Activated CD8-positive, alpha-beta T cell treated with anti-CD3 and anti-CD28 coated beads for 36 hours (primary cell): ENCODE results near the gene TYW5. TPM values are rescaled to one million over a fixed set of nuclear protein-coding genes. Genes with fewer than 3 reads are reported as not detected.

Source experiments
- ATAC-seq: fragments of 200-7000 bp; cut with Tn5 transposase; one replicate; pipeline ENCODE4 v1.10.0; 2021; ENCODE audit warnings: mild to moderate bottlenecking, moderate library complexity
- CTCF ChIA-PET: fragments of 350-600 bp; sonication (Branson Sonifier 250); formaldehyde crosslinking; loops from one replicate; lab custom pipeline; 2021; ENCODE audit warnings: antibody characterized with exemption; lab: Charles Lee
- POLR2A ChIA-PET: fragments of 350-600 bp; sonication (Branson Sonifier 250); formaldehyde crosslinking; loops from one replicate; lab custom pipeline; 2021; ENCODE audit warnings: antibody characterized with exemption; lab: Charles Lee
- DNase-seq: peaks from one replicate; pipeline ENCODE4 v3.0.0-alpha.2; 2020
- H3K27ac Mint-ChIP-seq: one replicate; pipeline ENCODE4 v1.8.0; 2021; ENCODE audit warnings: mild to moderate bottlenecking, mixed read lengths
- H3K27me3 Mint-ChIP-seq: one replicate; pipeline ENCODE4 v1.8.0; 2021; ENCODE audit warnings: mixed read lengths
- H3K36me3 Mint-ChIP-seq: one replicate; pipeline ENCODE4 v1.8.0; 2021; ENCODE audit warnings: low read depth, mixed read lengths
- H3K4me1 Mint-ChIP-seq: one replicate; pipeline ENCODE4 v1.8.0; 2021; ENCODE audit warnings: low read depth, mixed read lengths
- H3K4me3 Mint-ChIP-seq: one replicate; pipeline ENCODE4 v1.8.0; 2021; ENCODE audit warnings: mild to moderate bottlenecking, moderate library complexity, mixed read lengths
- H3K9me3 Mint-ChIP-seq: one replicate; pipeline ENCODE4 v1.8.0; 2021; ENCODE audit warnings: mixed read lengths
- intact Hi-C: fragments of 100-400 bp; cut with micrococcal nuclease; formaldehyde crosslinking; loops from one replicate; pipeline ENCODE4 v1.10.0; 2022
- total RNA-seq, 2 experiments: library from RNA; stranded (reverse); gene quantifications; one replicate each; pipeline ENCODE4 v1.2.3, GENCODE V29; 2021
- TF ChIP-seq, protein P1 (sequence below): fragments of 200-600 bp; IDR thresholded peaks from one replicate; pipeline ENCODE4 v1.8.0; 2022; ENCODE audit warnings: antibody characterized with exemption, mild to moderate bottlenecking

The TYW5 gene
- total RNA-seq, 2 experiments from 2014 or later = 8.3 to 8.4 TPM

DNA sequence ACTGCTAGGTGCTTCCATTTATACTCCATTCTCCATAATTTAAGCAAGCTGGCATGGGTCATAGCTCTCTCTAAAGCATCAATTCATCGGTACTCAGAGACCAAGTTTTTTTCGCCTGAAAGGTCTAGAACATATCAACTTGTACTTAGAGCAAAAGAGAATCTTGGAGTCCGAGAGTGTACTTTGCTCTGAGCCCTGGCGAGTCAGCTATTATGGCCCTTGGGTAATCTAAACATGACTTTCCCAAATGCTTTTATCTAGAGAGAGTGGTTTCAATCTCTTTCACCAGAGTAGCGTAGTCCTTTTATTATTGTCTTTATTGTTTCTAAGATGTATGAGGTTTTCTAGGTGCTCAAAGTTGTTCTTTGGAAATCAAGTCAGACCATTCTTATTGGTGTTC is 34.5 kb upstream of the TYW5 start:
- Mint-ChIP-seq H3K27me3 (no peaks in the 10 kb centered on the region), H3K36me3 (no peaks in the 10 kb centered on the region), H3K27ac (no peak overlapping the region), H3K4me1 (no peaks in the 10 kb centered on the region), H3K9me3 (no peaks in the 10 kb centered on the region), H3K4me3 (no peak overlapping the region)
- DNase-seq (no peak), ATAC-seq (no peak)
- intact Hi-C loops = loop anchor here (10.0 kb wide), 1 partner anchor 165 kb away; no protein-coding TSS in a partner anchor
- ChIA-PET POLR2A (no interaction called here), CTCF (interaction anchor here (1.1 to 1.6 kb wide), 2 partner anchors 10 to 26 kb away, joined by 3 to 5 read pairs; no protein-coding TSS in a partner anchor)
- TF ChIP-seq, protein P1, sequence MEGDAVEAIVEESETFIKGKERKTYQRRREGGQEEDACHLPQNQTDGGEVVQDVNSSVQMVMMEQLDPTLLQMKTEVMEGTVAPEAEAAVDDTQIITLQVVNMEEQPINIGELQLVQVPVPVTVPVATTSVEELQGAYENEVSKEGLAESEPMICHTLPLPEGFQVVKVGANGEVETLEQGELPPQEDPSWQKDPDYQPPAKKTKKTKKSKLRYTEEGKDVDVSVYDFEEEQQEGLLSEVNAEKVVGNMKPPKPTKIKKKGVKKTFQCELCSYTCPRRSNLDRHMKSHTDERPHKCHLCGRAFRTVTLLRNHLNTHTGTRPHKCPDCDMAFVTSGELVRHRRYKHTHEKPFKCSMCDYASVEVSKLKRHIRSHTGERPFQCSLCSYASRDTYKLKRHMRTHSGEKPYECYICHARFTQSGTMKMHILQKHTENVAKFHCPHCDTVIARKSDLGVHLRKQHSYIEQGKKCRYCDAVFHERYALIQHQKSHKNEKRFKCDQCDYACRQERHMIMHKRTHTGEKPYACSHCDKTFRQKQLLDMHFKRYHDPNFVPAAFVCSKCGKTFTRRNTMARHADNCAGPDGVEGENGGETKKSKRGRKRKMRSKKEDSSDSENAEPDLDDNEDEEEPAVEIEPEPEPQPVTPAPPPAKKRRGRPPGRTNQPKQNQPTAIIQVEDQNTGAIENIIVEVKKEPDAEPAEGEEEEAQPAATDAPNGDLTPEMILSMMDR = no peak

DNA sequence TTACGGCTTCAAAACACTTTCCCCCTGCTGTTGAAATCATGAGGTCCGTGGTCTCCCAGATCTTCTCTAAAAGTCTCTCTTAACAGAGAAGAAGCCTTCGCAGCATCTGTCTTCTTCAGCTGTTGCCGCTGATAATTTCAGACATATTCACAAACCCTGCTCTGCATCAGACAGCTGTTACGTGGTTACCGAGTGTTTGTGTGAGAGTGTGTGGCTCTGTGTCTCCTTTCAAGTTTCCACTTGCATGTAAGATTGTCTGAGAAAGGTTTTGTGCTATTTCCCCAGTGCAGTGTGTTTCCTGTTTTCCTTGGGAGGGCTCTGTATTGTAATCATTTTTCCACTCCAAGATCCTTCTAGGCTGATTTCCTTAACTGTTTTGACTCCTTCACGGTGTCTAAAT is 32.9 kb upstream of the TYW5 start:
- ChIA-PET CTCF (interaction anchor here (1.1 to 4.7 kb wide), 2 partner anchors 9 to 494 kb away, joined by 4 to 41 read pairs; no protein-coding TSS in a partner anchor), POLR2A (interaction anchor here (0.6 kb wide), 1 partner anchor 483 kb away, joined by 5 read pairs; no protein-coding TSS in a partner anchor)
- H3K27ac Mint-ChIP-seq = no peak overlapping the region
- ATAC-seq = no peak
- H3K27me3 Mint-ChIP-seq = no peaks in the 10 kb centered on the region
- H3K4me1 Mint-ChIP-seq = no peaks in the 10 kb centered on the region
- TF ChIP-seq, protein P1 = no peak
- no peak overlapping the region for H3K4me3 Mint-ChIP-seq
- no peak for DNase-seq
- H3K36me3 Mint-ChIP-seq = no peaks in the 10 kb centered on the region
- intact Hi-C loops = loop anchor here (10.0 kb wide), 1 partner anchor 167 kb away; no protein-coding TSS in a partner anchor
- H3K9me3 Mint-ChIP-seq = no peaks in the 10 kb centered on the region

DNA sequence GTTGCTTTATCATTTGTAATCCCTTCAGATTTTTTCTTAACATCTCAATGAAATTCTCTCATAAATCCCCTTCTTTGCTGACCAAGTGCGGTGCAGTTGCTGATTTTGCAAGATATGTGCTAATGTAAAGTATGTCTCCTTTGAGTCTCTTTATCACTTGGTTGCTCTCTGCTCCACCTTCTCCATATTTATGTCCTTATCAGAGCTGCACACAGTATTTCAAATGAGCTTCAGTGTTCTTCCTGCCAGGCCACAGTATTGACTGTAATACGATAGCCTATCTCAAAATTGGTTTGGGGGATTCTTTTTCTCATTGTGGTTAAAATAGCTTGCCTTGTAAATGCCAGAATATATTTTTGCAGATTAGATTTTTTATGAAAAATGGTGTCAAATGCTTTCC is 32.3 kb upstream of the TYW5 start:
- intact Hi-C loops = loop anchor here (10.0 kb wide), 1 partner anchor 167 kb away; no protein-coding TSS in a partner anchor
- no peak for DNase-seq
- ChIA-PET POLR2A (interaction anchor here (1.2 kb wide), 1 partner anchor 63 kb away, joined by 3 read pairs; no protein-coding TSS in a partner anchor), CTCF (interaction anchor here (1.1 to 4.7 kb wide), 2 partner anchors 8 to 495 kb away, joined by 4 to 41 read pairs; no protein-coding TSS in a partner anchor)
- H3K27me3 Mint-ChIP-seq = no peaks in the 10 kb centered on the region
- no peak overlapping the region for H3K27ac Mint-ChIP-seq
- no peaks in the 10 kb centered on the region for H3K36me3 Mint-ChIP-seq
- H3K4me1 Mint-ChIP-seq = no peaks in the 10 kb centered on the region
- TF ChIP-seq, protein P1 = no peak
- H3K9me3 Mint-ChIP-seq = no peaks in the 10 kb centered on the region
- no peak overlapping the region for H3K4me3 Mint-ChIP-seq
- ATAC-seq = no peak

DNA sequence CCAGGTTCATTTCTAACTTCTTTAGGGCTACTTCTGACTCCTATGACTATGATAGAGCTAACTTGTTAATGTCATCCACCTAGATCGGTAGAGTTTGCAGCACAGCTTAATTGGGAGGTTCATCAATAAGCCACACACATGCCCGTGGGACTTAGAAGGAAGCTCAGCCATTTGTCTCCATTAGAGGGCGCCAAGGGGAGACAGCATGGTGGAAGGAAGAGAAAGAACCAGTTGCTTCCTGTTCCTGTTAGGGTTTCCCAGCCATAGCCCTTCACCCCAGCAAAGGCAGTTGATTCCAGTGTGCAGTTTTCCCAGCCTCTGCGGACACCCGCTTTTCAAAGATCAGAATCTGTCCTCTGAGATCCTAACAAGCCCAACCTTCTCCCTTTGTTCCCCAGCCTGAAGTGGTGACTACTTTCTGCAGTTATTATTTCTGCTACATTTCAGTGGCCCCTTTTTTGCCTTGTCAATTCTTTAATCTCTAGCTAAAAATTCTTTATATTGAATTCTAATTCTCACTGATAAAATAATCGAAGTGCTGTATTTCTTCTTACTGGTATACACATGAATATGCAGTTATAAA is 30.4 kb upstream of the TYW5 start:
- no peak overlapping the region for H3K4me3 Mint-ChIP-seq
- TF ChIP-seq, protein P1 = peak; percentile 56
- no peaks in the 10 kb centered on the region for H3K9me3 Mint-ChIP-seq
- DNase-seq (peak; percentile 82), ATAC-seq (peak; percentile 96)
- H3K27me3 Mint-ChIP-seq = no peaks in the 10 kb centered on the region
- no peaks in the 10 kb centered on the region for H3K36me3 Mint-ChIP-seq
- H3K4me1 Mint-ChIP-seq = no peaks in the 10 kb centered on the region
- ChIA-PET POLR2A (no interaction called here), CTCF (interaction anchor here (0.6 to 4.7 kb wide), 32 partner anchors 10 to 509 kb away, joined by 3 to 41 read pairs (median 4); no protein-coding TSS in a partner anchor)
- H3K27ac Mint-ChIP-seq = no peak overlapping the region
- intact Hi-C loops = loop anchor here (10.0 kb wide), 1 partner anchor 169 kb away; no protein-coding TSS in a partner anchor

DNA sequence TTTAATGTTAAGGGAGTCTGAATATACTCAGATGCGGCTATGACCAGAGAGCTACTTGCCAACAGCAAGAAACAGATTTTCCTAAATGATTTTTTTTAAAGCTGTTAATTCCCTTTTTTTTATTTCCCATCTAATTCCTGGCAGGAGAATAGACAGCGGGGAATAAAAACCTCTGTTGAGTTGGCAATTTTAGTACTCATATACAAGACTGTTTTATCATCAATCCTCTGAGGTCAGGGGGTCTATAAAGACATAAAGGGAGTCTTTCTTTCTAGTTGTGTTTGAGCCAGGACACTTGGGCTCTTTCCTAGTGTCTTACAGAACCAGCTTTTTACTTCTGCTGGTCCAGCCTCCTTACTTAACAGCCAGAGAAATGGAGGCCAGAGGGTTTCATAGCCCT is 29.5 kb upstream of the TYW5 start:
- DNase-seq (no peak), ATAC-seq (no peak)
- no peaks in the 10 kb centered on the region for H3K36me3 Mint-ChIP-seq
- no peaks in the 10 kb centered on the region for H3K27me3 Mint-ChIP-seq
- intact Hi-C loops = loop anchor here (5.0 to 10.0 kb wide), 2 partner anchors 170 to 493 kb away; no protein-coding TSS in a partner anchor
- H3K9me3 Mint-ChIP-seq = no peaks in the 10 kb centered on the region
- TF ChIP-seq, protein P1 = no peak
- POLR2A ChIA-PET = interaction anchor here (0.6 kb wide), 1 partner anchor 289 kb away, joined by 3 read pairs; no protein-coding TSS in a partner anchor
- peaks cover 2% of the 10 kb centered on the region for H3K4me1 Mint-ChIP-seq
- CTCF ChIA-PET = interaction anchor here (0.7 to 4.7 kb wide), 12 partner anchors 10 to 502 kb away, joined by 3 to 41 read pairs (median 5); no protein-coding TSS in a partner anchor
- no peak overlapping the region for H3K4me3 Mint-ChIP-seq
- no peak overlapping the region for H3K27ac Mint-ChIP-seq
